Measurements from ENCODE around the gene KCNJ16. TPM values are rescaled to one million over a fixed set of nuclear protein-coding genes. Genes with fewer than 3 reads are reported as not detected.

The KCNJ16 gene
- total and polyA plus RNA-seq, 4 donors, result 0.31 to 3.3 (median 0.67) TPM

DNA sequence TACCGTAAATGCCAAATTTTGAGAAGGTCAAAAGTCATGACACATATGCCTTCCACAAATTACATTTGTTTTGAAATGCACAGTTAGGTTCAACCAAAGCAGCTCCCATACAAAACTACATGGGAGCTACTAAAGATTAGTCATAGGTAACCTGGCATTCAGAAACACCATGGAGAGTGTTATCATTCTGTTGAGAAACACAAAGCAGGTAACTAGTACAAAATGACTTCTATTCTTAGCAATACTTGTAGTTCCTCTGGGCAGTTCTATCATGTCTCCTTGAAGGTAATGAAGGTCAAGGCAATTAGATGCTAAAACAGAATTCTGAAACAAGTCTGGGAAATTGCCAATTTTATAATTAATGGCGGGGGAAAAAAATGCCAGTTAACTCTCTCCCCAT lies 39.4 kb downstream of the KCNJ16 start:
- Histone ChIP-seq H3K4me1 (ENCODE audit: control insufficient read depth in 4 of 4, insufficient read depth in 4 of 4, low read length in 3 of 4) (no peaks in the 10 kb centered on the region), H3K4me3 (ENCODE audit: low read depth in 1 of 3, low read length in 3 of 3) (no peak overlapping the region), H3K36me3 (ENCODE audit: control insufficient read depth in 4 of 4, insufficient read depth in 3 of 4, low read depth in 1 of 4, low read length in 3 of 4) (no peaks in the 10 kb centered on the region), H3K27me3 (ENCODE audit: control insufficient read depth in 4 of 4, insufficient read depth in 4 of 4, low read length in 3 of 4) (peaks cover 0 to 6% (median 0%) of the 10 kb centered on the region in 4 donors), H3K27ac (ENCODE audit: low read depth in 1 of 2, low read length in 2 of 2) (no peak overlapping the region), H3K9me3 (ENCODE audit: control insufficient read depth in 4 of 4, low read length in 3 of 4) (peaks cover 0 to 2% (median 0%) of the 10 kb centered on the region in 4 donors), H3K9ac (ENCODE audit: low read depth in 1 of 2, low read length in 2 of 2) (no peak overlapping the region)
- DNase-seq (ENCODE audit: low spot score), result no peak
- TF ChIP-seq RAD21 (IDR thresholded peaks at IDR 0.05), result no peak
- TF ChIP-seq, protein P1, sequence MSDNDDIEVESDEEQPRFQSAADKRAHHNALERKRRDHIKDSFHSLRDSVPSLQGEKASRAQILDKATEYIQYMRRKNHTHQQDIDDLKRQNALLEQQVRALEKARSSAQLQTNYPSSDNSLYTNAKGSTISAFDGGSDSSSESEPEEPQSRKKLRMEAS (IDR thresholded peaks at IDR 0.05), result no peak
- TF ChIP-seq, protein P2, sequence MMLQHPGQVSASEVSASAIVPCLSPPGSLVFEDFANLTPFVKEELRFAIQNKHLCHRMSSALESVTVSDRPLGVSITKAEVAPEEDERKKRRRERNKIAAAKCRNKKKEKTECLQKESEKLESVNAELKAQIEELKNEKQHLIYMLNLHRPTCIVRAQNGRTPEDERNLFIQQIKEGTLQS (IDR thresholded peaks at IDR 0.05), result no peak
- WGBS, result 93% methylated on average over 2 of the region's 2 CpGs

DNA sequence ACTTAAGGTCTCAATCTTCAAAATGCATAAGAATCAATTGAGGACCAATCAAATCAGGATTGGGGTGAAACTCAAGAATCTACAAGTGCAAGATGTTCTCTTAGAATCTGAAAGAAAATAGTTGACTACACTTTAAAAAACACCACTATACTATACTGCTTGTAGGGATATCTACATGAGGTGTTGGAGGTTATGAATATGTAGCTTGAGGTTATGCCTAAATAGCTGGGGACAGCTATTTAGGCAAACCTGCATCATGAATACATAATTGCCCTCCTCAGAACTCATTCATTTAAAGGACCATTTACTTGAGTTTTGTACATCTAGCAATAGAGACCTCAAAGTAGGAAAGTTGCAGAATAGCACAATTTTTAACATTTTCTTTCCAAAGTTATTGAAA lies 40.1 kb downstream of the KCNJ16 start:
- Histone ChIP-seq H3K9ac (ENCODE audit: low read depth in 1 of 2, low read length in 2 of 2) (no peak overlapping the region), H3K9me3 (ENCODE audit: control insufficient read depth in 4 of 4, low read length in 3 of 4) (peaks cover 0 to 2% (median 0%) of the 10 kb centered on the region in 4 donors), H3K27me3 (ENCODE audit: control insufficient read depth in 4 of 4, insufficient read depth in 4 of 4, low read length in 3 of 4) (peaks cover 0 to 6% (median 0%) of the 10 kb centered on the region in 4 donors), H3K36me3 (ENCODE audit: control insufficient read depth in 4 of 4, insufficient read depth in 3 of 4, low read depth in 1 of 4, low read length in 3 of 4) (no peaks in the 10 kb centered on the region), H3K4me1 (ENCODE audit: control insufficient read depth in 4 of 4, insufficient read depth in 4 of 4, low read length in 3 of 4) (no peaks in the 10 kb centered on the region), H3K27ac (ENCODE audit: low read depth in 1 of 2, low read length in 2 of 2) (no peak overlapping the region), H3K4me3 (ENCODE audit: low read depth in 1 of 3, low read length in 3 of 3) (no peak overlapping the region)
- no peak for DNase-seq (ENCODE audit: low spot score)
- TF ChIP-seq HNF4G (IDR thresholded peaks at IDR 0.05) (no peak), RXRA (IDR thresholded peaks at IDR 0.05) (no peak)
- TF ChIP-seq, protein P1 (IDR thresholded peaks at IDR 0.05), result no peak
- TF ChIP-seq, protein P3, sequence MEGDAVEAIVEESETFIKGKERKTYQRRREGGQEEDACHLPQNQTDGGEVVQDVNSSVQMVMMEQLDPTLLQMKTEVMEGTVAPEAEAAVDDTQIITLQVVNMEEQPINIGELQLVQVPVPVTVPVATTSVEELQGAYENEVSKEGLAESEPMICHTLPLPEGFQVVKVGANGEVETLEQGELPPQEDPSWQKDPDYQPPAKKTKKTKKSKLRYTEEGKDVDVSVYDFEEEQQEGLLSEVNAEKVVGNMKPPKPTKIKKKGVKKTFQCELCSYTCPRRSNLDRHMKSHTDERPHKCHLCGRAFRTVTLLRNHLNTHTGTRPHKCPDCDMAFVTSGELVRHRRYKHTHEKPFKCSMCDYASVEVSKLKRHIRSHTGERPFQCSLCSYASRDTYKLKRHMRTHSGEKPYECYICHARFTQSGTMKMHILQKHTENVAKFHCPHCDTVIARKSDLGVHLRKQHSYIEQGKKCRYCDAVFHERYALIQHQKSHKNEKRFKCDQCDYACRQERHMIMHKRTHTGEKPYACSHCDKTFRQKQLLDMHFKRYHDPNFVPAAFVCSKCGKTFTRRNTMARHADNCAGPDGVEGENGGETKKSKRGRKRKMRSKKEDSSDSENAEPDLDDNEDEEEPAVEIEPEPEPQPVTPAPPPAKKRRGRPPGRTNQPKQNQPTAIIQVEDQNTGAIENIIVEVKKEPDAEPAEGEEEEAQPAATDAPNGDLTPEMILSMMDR (IDR thresholded peaks at IDR 0.05; ENCODE audit: low read depth, low read length, missing input control), result no peak

DNA sequence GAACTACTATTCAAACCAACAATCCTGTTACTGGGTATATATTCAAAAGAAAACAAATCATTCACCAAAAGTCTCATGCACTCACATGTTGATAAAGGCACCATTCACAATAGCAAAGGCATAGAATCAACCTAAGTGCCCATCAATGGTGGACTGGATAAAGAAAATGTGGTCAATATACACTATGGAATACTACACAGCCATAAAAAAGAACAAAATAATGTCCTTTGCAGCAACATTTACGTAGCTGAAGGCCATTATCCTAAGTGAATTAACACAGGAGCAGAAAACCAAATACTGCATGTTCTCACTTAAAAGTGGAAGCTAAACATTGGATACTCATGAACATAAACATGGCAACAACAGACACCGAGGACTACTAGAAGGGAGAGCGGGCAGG lies 41.9 kb downstream of the KCNJ16 start:
- no peaks in the 10 kb centered on the region for H3K36me3 ChIP-seq (ENCODE audit: control insufficient read depth in 4 of 4, insufficient read depth in 3 of 4, low read depth in 1 of 4, low read length in 3 of 4)
- H3K4me3 ChIP-seq (ENCODE audit: low read depth in 1 of 3, low read length in 3 of 3), result no peak overlapping the region
- H3K9me3 ChIP-seq (ENCODE audit: control insufficient read depth in 4 of 4, low read length in 3 of 4), result peaks cover 0 to 2% (median 0%) of the 10 kb centered on the region in 4 donors
- H3K27ac ChIP-seq (ENCODE audit: low read depth in 1 of 2, low read length in 2 of 2), result no peak overlapping the region
- no peaks in the 10 kb centered on the region for H3K27me3 ChIP-seq (ENCODE audit: control insufficient read depth in 4 of 4, insufficient read depth in 4 of 4, low read length in 3 of 4)
- no peak overlapping the region for H3K9ac ChIP-seq (ENCODE audit: low read depth in 1 of 2, low read length in 2 of 2)
- WGBS, result 94% methylated on average over 3 of the region's 3 CpGs
- H3K4me1 ChIP-seq (ENCODE audit: control insufficient read depth in 4 of 4, insufficient read depth in 4 of 4, low read length in 3 of 4), result no peaks in the 10 kb centered on the region
- DNase-seq (ENCODE audit: low spot score), result no peak
- TF ChIP-seq, protein P2 (IDR thresholded peaks at IDR 0.05), result no peak
- no peak for TF ChIP-seq RAD21 (IDR thresholded peaks at IDR 0.05)
- TF ChIP-seq HNF4A (conservative IDR thresholded peaks at IDR 0.05), result no peak
- no peak for TF ChIP-seq JUND (IDR thresholded peaks at IDR 0.05)
- no peak for TF ChIP-seq SP1 (IDR thresholded peaks at IDR 0.05)
- no peak for TF ChIP-seq TAF1 (conservative IDR thresholded peaks at IDR 0.05)
- TF ChIP-seq EGR1 (IDR thresholded peaks at IDR 0.05; ENCODE audit: low read depth in 2 of 2), result no peak
- TF ChIP-seq FOXA2 (IDR thresholded peaks at IDR 0.05), result no peak
- no peak for TF ChIP-seq HNF4G (IDR thresholded peaks at IDR 0.05)
